HFF-Myc (cell line): ENCODE measurements around the gene SBK3.

ENCODE experiments used
- DNase-seq: peaks from one replicate; pipeline ENCODE4 v3.0.0-alpha.2; 2011; ENCODE audit warnings: low read depth; ENCODE audit errors: extremely low read depth
- H3K4me3 ChIP-seq: replicated peaks from 2 replicates; pipeline ENCODE4 v1.5.1; 2011; ENCODE audit warnings: low read depth, mild to moderate bottlenecking, control low read depth, low read length
- CTCF ChIP-seq: IDR thresholded peaks from 2 replicates; pipeline ENCODE4 v1.5.1; 2012; ENCODE audit warnings: mild to moderate bottlenecking, low read depth, low read length, control low read depth; ENCODE audit errors: missing control alignments

SBK3 gene

GRCh38 chr19:55554302-55554701 is 9.0 kb upstream of the SBK3 start:
- DNase-seq = no peak
- TF ChIP-seq CTCF = no peak
- H3K4me3 ChIP-seq = no peak overlapping the region

- no peak for DNase-seq
- H3K4me3 ChIP-seq = no peak overlapping the region
- TF ChIP-seq CTCF = no peak
Measured at GRCh38 chr19:55553217-55554182, 8.2 kb upstream of the SBK3 start.

- DNase-seq = no peak
- H3K4me3 ChIP-seq = no peak overlapping the region
- TF ChIP-seq CTCF = no peak
Measured at GRCh38 chr19:55552620-55553019, 7.3 kb upstream of the SBK3 start.

GRCh38 chr19:55552206-55552605 is 6.9 kb upstream of the SBK3 start:
- no peak for TF ChIP-seq CTCF
- DNase-seq = no peak
- H3K4me3 ChIP-seq = no peak overlapping the region

GRCh38 chr19:55550321-55550650 is 4.9 kb upstream of the SBK3 start:
- peak overlapping the region; percentile 23; the same call in 1 of the 2 replicates for H3K4me3 ChIP-seq
- no peak for TF ChIP-seq CTCF
- no peak for DNase-seq

- H3K4me3 ChIP-seq = peak overlapping the region; percentile 23
- TF ChIP-seq CTCF = no peak
- no peak for DNase-seq
Measured at GRCh38 chr19:55549500-55550320, 4.4 kb upstream of the SBK3 start.
